BJ (cell line): ENCODE results near the gene DNM2. TPM values are rescaled to one million over a fixed set of nuclear protein-coding genes. Genes with fewer than 3 reads are reported as not detected.

Source experiments
- CTCF ChIA-PET: fragments of 350-600 bp; formaldehyde crosslinking; extraction: SDS; loops from one replicate; lab custom pipeline; 2021; ENCODE audit warnings: antibody characterized with exemption, inconsistent platforms; lab: Yijun Ruan, JAX
- POLR2A ChIA-PET: fragments of 300-600 bp; sonication (Branson Sonifier 250); formaldehyde crosslinking; extraction: SDS; loops from one replicate; lab custom pipeline; 2021; ENCODE audit warnings: antibody characterized with exemption; lab: Charles Lee
- DNase-seq: peaks from one replicate; pipeline ENCODE4 v3.0.0-alpha.2; 2011; ENCODE audit warnings: low read depth
- H3K27me3 ChIP-seq: 2 replicates; pipeline ENCODE4 v1.6.0; 2011; ENCODE audit warnings: low read length; ENCODE audit not compliant: control insufficient read depth, insufficient read depth
- H3K36me3 ChIP-seq: 2 replicates; pipeline ENCODE4 v1.5.1; 2011; ENCODE audit warnings: low read length; ENCODE audit not compliant: control insufficient read depth, insufficient read depth
- H3K4me3 ChIP-seq: 2 replicates; pipeline ENCODE4 v1.5.1; 2011; ENCODE audit warnings: low read depth, mild to moderate bottlenecking, control low read depth, low read length
- polyA plus RNA-seq: library from polyadenylated mRNA; depleted of rRNA; stranded (reverse); fragments of >200 nt; gene quantifications from 2 replicates; pipeline ENCODE4 v1.2.3, GENCODE V29; 2011
- TF ChIP-seq, protein P1 (sequence below): IDR thresholded peaks from 2 replicates; pipeline ENCODE4 v1.5.1; 2011; ENCODE audit warnings: low read depth, mild to moderate bottlenecking, control low read depth, inconsistent platforms, low read length, moderate library complexity; ENCODE audit not compliant: insufficient read depth

The DNM2 gene
- polyA plus RNA-seq, 1 experiment = 64.2 TPM

DNA sequence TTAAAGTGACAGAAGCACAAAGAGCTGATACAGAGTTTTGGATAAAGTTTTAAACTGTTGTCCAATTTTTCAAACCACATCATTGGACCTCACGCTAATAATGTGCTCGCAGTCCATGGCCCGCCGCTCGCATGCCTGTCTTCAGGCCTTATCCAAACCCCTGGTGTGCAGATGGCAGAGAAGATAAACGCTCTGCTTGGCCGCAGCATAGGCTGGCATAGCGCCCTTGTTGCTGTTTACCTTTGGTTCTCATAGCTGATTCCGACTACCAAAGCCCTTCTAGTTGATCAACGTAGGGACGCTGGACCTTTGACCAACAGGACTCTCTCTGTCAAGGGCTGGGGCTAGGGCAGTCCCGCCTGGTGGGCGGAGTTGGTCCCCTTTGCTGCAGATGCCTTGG is 40.1 kb upstream of the DNM2 start:
- TF ChIP-seq, protein P1, sequence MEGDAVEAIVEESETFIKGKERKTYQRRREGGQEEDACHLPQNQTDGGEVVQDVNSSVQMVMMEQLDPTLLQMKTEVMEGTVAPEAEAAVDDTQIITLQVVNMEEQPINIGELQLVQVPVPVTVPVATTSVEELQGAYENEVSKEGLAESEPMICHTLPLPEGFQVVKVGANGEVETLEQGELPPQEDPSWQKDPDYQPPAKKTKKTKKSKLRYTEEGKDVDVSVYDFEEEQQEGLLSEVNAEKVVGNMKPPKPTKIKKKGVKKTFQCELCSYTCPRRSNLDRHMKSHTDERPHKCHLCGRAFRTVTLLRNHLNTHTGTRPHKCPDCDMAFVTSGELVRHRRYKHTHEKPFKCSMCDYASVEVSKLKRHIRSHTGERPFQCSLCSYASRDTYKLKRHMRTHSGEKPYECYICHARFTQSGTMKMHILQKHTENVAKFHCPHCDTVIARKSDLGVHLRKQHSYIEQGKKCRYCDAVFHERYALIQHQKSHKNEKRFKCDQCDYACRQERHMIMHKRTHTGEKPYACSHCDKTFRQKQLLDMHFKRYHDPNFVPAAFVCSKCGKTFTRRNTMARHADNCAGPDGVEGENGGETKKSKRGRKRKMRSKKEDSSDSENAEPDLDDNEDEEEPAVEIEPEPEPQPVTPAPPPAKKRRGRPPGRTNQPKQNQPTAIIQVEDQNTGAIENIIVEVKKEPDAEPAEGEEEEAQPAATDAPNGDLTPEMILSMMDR = no peak
- H3K27me3 ChIP-seq = no peaks in the 10 kb centered on the region; the same call in 1 of the 2 replicates
- no peak for DNase-seq
- ChIA-PET CTCF (interaction anchor here (1.4 kb wide), 1 partner anchor 22 kb away, joined by 3 read pairs; no protein-coding TSS in a partner anchor), POLR2A (no interaction called here)
- H3K36me3 ChIP-seq = peaks cover 54% of the 10 kb centered on the region
- H3K4me3 ChIP-seq = no peak overlapping the region

DNA sequence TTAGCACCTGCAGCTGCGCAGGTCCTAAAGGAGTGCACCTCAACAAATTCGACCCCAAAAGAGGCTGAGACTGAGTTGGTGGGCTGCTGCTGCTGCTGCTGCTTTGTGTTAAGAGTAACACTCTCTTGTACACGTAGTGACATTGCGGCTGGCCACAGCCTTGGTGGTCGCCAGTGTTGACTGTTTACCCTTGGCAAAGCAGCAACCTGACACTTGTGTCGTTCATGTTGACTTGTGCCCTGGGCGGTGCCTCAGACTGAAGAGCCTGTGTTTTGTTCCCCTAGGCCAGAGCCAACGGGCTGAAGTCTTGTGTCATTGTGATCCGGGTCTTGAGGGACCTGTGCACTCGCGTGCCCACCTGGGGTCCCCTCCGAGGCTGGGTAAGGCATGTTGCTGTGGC is 39.1 kb upstream of the DNM2 start:
- CTCF ChIA-PET = interaction anchor here (1.0 kb wide), 1 partner anchor 34 kb away, joined by 3 read pairs; no protein-coding TSS in a partner anchor
- no peaks in the 10 kb centered on the region; the same call in 1 of the 2 replicates for H3K27me3 ChIP-seq
- H3K36me3 ChIP-seq = peaks cover 64% of the 10 kb centered on the region
- no peak overlapping the region for H3K4me3 ChIP-seq
- TF ChIP-seq, protein P1 = no peak
- DNase-seq = no peak
- POLR2A ChIA-PET = no interaction called here

DNA sequence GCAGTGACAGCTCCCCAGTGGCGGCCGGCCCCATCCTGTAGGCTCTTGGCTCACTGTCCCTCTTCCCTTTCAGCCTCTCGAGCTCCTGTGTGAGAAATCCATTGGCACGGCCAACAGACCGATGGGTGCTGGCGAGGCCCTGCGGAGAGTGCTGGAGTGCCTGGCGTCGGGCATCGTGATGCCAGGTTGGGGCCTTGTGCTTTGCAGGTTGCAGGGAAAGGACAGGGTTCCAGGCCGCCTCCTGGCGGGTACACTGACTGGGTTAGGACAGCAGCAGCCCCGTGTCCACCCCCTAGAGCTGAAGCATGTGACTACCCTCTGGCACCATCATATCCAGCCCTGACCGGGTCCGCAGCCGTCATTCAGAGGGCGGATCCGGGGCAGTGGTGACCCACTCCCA is 38.1 kb upstream of the DNM2 start:
- no peak overlapping the region for H3K4me3 ChIP-seq

DNA sequence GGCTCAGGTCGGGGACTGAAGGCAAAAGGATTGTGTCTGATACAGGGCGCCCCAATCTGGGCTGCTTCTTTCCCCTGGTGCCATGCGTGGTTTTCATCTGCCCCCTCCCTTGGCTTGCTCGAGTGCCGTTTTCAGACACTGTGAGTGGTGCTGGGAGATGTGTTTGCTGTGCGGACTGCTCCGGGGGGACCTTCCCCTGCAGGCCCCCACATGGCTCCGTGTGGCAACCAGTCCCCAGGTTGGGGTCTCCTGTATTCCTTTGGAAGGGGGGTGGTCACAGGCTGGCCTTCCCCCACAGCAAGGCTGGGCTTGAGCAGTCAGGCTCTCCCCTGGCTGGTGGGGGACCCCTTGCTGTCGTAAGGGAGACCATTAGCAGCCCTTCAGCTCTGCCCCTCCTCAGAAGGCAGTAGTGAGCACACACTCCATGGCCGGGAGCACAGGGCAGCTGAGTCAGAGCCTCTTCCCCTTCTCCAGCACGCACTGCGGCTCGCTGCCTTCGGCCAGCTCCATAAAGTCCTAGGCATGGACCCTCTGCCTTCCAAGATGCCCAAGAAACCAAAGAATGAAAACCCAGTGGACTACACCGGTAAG is 37.2 kb upstream of the DNM2 start:
- POLR2A ChIA-PET = no interaction called here
- no peak for DNase-seq
- Histone ChIP-seq H3K4me3 (no peak overlapping the region), H3K36me3 (peaks cover 65% of the 10 kb centered on the region), H3K27me3 (no peaks in the 10 kb centered on the region)
- CTCF ChIA-PET = no interaction called here
- TF ChIP-seq, protein P1 = no peak

More for the DNA sequence above, 38.1 kb upstream of the DNM2 start:
- Histone ChIP-seq H3K36me3 (peaks cover 64% of the 10 kb centered on the region), H3K27me3 (no peaks in the 10 kb centered on the region; the same call in 1 of the 2 replicates)
- TF ChIP-seq, protein P1 = no peak
- ChIA-PET POLR2A (no interaction called here), CTCF (interaction anchor here (1.0 to 1.1 kb wide), 2 partner anchors 13 to 35 kb away, joined by 3 read pairs; no protein-coding TSS in a partner anchor)
- no peak for DNase-seq

DNA sequence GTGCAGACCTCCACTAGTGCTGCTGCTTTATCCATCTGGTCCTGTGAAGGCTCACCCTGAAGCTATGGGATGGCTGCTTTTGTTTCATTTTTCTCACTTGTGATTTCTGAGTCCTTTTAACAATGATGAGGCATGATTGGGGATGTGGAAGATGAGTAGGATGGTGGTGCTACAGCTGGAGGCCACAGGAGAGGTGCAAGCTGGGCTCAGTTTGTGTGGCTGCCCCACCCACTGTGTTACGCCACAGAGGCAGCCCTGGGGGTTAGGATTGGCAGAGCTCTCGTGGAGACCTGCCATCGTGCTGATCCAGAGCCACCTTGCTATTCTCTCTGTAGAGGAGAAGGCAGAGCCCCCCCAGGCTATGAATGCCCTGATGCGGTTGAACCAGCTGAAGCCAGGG is 36.2 kb upstream of the DNM2 start:
- peaks cover 67% of the 10 kb centered on the region for H3K36me3 ChIP-seq
- CTCF ChIA-PET = interaction anchor here (0.6 to 1.2 kb wide), 2 partner anchors 8 to 267 kb away, joined by 3 to 5 read pairs; no protein-coding TSS in a partner anchor

More for the DNA sequence above, 36.2 kb upstream of the DNM2 start:
- Histone ChIP-seq H3K27me3 (no peaks in the 10 kb centered on the region), H3K4me3 (no peak overlapping the region)
- POLR2A ChIA-PET = no interaction called here
- TF ChIP-seq, protein P1 = no peak
- no peak for DNase-seq
